PFSK-1 (cell line): Measurements from ENCODE around the gene UFM1.

Experiments used
- POLR2AphosphoS5 ChIP-seq: IDR thresholded peaks from 2 replicates; pipeline ENCODE4 v1.6.1; 2012; ENCODE audit warnings: low read depth, mild to moderate bottlenecking, control low read depth, low read length, moderate library complexity
- REST ChIP-seq, 2 experiments: IDR thresholded peaks; 2 replicates each; pipeline versions ENCODE4 v1.6.1 to v1.8.0; 2011 to 2012; ENCODE audit warnings: low read depth in 2 of 2, low read length in 2 of 2, control low read depth in 1 of 2, inconsistent platforms in 1 of 2, mild to moderate bottlenecking in 1 of 2, moderate library complexity in 1 of 2; ENCODE audit not compliant: insufficient read depth in 1 of 2

- TF ChIP-seq POLR2AphosphoS5 (no peak), REST (IDR thresholded peaks at IDR 0.05; ENCODE audit: insufficient read depth in 1 of 2, low read depth in 2 of 2, low read length in 2 of 2) (no peak)
Measured at GRCh38 chr13:38372820-38373383, 23.3 kb downstream of the UFM1 start.
